Measurements from ENCODE around the gene PDZD2. TPM values are rescaled to one million over a fixed set of nuclear protein-coding genes. Genes with fewer than 3 reads are reported as not detected.

Gene PDZD2
- total RNA-seq, 4 donors from 2014 or later, result 10.2 to 15.0 (median 12.2) TPM

DNA sequence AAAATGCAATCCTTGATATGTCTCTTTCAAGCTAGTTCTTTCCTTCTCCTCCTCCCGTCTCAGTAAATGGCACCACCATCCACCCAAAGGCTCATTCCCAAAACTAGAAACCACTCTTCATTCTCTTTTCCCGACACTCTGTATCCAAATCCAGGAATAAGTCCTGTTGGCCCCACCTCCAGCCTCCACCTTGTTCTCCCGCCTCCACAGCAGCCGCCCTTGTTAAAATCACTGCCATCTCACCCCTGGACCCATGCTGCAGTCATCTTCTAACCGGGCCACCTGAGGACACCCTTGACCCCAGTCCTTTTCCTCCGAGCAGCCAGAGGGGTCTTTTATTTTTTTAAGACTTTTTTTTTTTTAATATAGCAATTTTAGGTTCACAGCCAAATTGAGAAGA lies 9.4 kb downstream of the PDZD2 start:
- no peak for TF ChIP-seq EP300 (IDR thresholded peaks at IDR 0.05)
- TF ChIP-seq POLR2A (IDR thresholded peaks at IDR 0.05; ENCODE audit: low read depth), result no peak
- TF ChIP-seq, protein P1, sequence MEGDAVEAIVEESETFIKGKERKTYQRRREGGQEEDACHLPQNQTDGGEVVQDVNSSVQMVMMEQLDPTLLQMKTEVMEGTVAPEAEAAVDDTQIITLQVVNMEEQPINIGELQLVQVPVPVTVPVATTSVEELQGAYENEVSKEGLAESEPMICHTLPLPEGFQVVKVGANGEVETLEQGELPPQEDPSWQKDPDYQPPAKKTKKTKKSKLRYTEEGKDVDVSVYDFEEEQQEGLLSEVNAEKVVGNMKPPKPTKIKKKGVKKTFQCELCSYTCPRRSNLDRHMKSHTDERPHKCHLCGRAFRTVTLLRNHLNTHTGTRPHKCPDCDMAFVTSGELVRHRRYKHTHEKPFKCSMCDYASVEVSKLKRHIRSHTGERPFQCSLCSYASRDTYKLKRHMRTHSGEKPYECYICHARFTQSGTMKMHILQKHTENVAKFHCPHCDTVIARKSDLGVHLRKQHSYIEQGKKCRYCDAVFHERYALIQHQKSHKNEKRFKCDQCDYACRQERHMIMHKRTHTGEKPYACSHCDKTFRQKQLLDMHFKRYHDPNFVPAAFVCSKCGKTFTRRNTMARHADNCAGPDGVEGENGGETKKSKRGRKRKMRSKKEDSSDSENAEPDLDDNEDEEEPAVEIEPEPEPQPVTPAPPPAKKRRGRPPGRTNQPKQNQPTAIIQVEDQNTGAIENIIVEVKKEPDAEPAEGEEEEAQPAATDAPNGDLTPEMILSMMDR (IDR thresholded peaks at IDR 0.05), result no peak
- TF ChIP-seq POLR2AphosphoS5 (IDR thresholded peaks at IDR 0.05), result no peak
- H3K4me3 ChIP-seq, result no peak overlapping the region
- intact Hi-C loops (cut with DNase I), result no loop called here
- no peak for DNase-seq (ENCODE audit: extremely low spot score)
- H3K4me1 ChIP-seq, result peaks cover 0 to 17% (median 0%) of the 10 kb centered on the region in 4 donors
- H3K27me3 ChIP-seq, result no peaks in the 10 kb centered on the region
- WGBS, result 91% methylated on average over 6 of the region's 6 CpGs
- no peak overlapping the region for H3K27ac ChIP-seq (replicated peaks in 1 of 4)
- H3K36me3 ChIP-seq, result no peaks in the 10 kb centered on the region
- H3K9me3 ChIP-seq, result no peaks in the 10 kb centered on the region

DNA sequence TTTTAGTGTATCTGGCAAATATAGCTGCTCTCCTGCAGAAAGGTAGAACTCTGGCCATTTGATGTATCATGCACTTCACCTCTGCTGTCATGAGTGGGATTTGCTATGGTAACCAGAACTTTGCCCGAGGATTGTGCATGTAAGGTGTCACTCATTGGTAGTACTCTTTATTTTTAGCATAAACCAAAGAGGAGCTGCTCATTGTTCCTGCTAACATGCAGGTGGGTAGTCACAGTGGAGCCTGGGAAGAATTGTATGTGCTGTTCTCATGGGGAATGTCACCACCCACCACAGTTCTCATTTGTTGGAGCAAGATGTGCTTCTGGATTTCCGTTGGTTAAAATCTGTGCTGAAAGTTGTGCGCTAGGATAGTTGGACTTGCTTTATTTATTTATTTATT lies 12.3 kb downstream of the PDZD2 start:
- TF ChIP-seq EP300 (IDR thresholded peaks at IDR 0.05) (no peak), POLR2AphosphoS5 (IDR thresholded peaks at IDR 0.05) (no peak), POLR2A (IDR thresholded peaks at IDR 0.05; ENCODE audit: low read depth) (no peak)
- TF ChIP-seq, protein P1 (IDR thresholded peaks at IDR 0.05), result no peak
- 91% methylated on average over 3 of the region's 3 CpGs for WGBS
- Histone ChIP-seq H3K9me3 (no peaks in the 10 kb centered on the region), H3K27ac (replicated peaks in 1 of 4) (no peak overlapping the region), H3K4me3 (no peak overlapping the region), H3K36me3 (no peaks in the 10 kb centered on the region), H3K27me3 (peaks cover 0 to 6% (median 0%) of the 10 kb centered on the region in 4 donors), H3K4me1 (peaks cover 0 to 18% (median 0%) of the 10 kb centered on the region in 4 donors)
- no peak for DNase-seq (ENCODE audit: extremely low spot score)
- intact Hi-C loops (cut with DNase I), result no loop called here

DNA sequence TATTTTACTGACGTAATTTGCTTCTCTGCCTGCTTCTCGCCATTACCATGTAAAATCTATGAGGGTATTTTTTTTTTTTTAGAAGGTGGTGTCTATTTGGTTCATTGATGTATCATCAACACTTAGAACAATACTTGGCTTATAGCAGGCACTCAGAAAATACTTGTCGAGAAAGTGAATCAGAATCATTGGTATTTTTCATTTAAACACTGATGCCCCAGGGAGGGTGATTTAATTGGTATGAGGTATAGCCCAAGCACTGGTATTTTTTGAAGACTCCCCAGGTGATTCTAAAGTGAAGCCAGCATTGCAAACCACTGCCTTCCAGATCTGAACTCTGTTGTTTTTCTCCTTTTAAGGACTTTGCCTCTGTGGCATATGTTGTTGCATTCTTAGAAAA lies 16.6 kb downstream of the PDZD2 start:
- intact Hi-C loops (cut with DNase I), result no loop called here
- no peak for DNase-seq (ENCODE audit: extremely low spot score)
- Histone ChIP-seq H3K4me1 (peaks cover 0 to 30% (median 0%) of the 10 kb centered on the region in 4 donors), H3K27ac (replicated peaks in 1 of 4) (no peak overlapping the region), H3K36me3 (no peaks in the 10 kb centered on the region), H3K9me3 (no peaks in the 10 kb centered on the region), H3K27me3 (peaks cover 0 to 10% (median 0%) of the 10 kb centered on the region in 4 donors), H3K4me3 (no peak overlapping the region)
- WGBS, result 97% methylated on average over 3 of the region's 3 CpGs
- TF ChIP-seq POLR2AphosphoS5 (IDR thresholded peaks at IDR 0.05) (no peak), EP300 (IDR thresholded peaks at IDR 0.05) (no peak), POLR2A (IDR thresholded peaks at IDR 0.05; ENCODE audit: low read depth) (no peak)
- TF ChIP-seq, protein P1 (IDR thresholded peaks at IDR 0.05), result no peak

DNA sequence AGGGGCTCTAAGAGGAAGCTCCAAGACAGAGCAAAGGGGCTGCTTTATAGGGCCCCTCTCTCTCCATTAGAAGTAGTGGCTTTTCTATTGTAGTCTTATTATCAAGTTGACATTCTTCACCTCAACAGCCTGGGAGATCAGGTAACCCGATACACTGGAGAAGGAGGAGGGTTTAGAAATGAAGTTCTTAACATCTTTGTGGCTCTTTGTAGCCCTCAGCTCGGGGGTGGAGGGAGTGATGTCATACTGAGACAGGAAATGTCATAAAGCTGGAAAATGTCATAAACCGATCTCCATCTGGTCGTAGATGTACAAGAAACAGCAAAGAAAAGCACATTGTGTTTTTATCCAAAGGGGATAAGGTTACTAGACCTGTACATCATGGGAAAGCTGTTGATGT lies 17.9 kb downstream of the PDZD2 start:
- Histone ChIP-seq H3K9me3 (no peaks in the 10 kb centered on the region), H3K36me3 (no peaks in the 10 kb centered on the region), H3K4me3 (no peak overlapping the region), H3K4me1 (peaks cover 0 to 24% (median 0%) of the 10 kb centered on the region in 4 donors), H3K27ac (replicated peaks in 1 of 4) (no peak overlapping the region), H3K27me3 (peaks cover 0 to 10% (median 0%) of the 10 kb centered on the region in 4 donors)
- TF ChIP-seq EP300 (IDR thresholded peaks at IDR 0.05), result no peak
- TF ChIP-seq POLR2AphosphoS5 (IDR thresholded peaks at IDR 0.05), result no peak
- DNase-seq (ENCODE audit: extremely low spot score), result no peak
- intact Hi-C loops (cut with DNase I), result no loop called here
- WGBS, result 72% methylated on average over 4 of the region's 4 CpGs

DNA sequence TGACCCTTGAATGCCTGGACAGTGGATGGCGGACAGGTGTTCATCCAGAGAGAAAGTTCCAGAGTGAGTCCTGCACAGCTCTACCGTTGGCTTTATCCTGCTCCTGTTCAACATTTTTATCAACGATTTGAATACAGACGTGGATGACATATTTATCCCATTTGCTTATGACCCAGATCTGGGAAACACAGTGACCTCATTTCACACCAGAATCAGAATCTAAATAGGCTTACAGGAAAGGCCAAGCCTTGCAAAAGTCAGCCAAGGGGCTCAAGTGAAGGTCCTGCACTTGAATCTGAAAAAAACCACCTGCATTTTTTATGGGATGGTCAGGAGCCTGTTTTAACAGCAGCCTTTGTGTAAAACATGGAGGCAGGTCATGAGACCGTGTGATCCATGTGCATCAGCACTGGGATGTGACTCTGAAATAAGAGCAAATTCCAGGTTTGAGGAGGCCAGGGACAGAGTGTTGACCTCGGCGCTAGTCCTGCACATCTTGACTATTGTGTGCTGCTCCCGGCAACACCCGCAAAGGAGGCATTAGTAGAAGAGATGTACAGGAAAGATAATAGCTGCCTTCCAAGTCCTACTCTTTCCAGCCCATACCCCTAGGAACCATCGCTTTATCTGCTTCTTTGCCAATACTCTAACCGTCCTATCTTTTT lies 18.5 kb downstream of the PDZD2 start:
- Histone ChIP-seq H3K4me1 (peaks cover 0 to 24% (median 0%) of the 10 kb centered on the region in 4 donors), H3K36me3 (no peaks in the 10 kb centered on the region), H3K9me3 (no peaks in the 10 kb centered on the region), H3K4me3 (no peak overlapping the region), H3K27me3 (peaks cover 0 to 10% (median 0%) of the 10 kb centered on the region in 4 donors), H3K27ac (replicated peaks in 1 of 4) (no peak overlapping the region)
- no peak for DNase-seq (ENCODE audit: extremely low spot score)
- 74% methylated on average over 11 of the region's 11 CpGs for WGBS
- intact Hi-C loops (cut with DNase I), result no loop called here
- no peak for TF ChIP-seq POLR2A (IDR thresholded peaks at IDR 0.05; ENCODE audit: low read depth)
- TF ChIP-seq, protein P1 (IDR thresholded peaks at IDR 0.05), result no peak
- TF ChIP-seq EP300 (IDR thresholded peaks at IDR 0.05), result no peak
- no peak for TF ChIP-seq POLR2AphosphoS5 (IDR thresholded peaks at IDR 0.05)

All from esophagus muscularis mucosa (tissue), 4 donors.